Measurements from ENCODE around the gene FAM72D.
"Not testable (repeated sequence)": the region's sequence is repeated elsewhere in the genome, so short reads cannot be mapped to it uniquely, and the experiment has no call there.

FAM72D gene

DNA sequence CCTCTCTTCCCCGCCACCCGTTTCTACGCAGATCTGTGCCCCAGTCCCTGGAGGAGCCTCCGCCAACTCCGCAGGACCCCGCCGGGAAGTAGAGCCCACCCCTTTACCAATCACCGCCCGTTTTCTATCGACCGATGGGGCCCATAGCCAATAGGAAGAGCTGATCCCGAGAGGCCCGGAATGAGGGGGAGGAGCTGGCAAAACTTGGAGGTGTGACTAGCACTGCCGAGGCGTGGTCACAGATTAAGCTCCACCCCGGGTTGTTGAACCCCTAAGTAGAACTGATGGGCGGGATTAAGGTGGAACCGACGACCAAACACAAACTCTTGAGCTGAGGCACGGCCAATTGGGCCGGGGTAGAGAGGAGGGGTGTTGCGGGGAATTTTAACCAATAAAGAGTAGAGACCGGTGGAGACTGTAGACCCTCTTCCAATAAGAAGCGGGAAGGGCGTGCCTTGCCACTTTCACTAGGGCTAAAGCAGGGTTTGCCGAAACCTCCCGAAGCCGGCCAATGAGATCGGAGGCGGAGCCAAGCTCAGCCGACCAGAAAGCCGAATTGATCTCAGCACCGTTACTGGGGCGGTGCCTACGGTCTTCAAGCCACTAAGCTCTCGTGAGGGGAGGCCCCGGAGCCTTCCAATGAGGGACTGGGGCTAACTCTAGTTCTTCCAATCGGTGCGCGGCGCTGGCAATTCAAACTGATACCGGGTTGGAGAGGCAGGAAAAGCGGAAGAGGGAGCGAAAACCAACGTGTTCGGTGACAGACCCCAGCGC is at the start of gene FAM72D, which contains the start of gene SRGAP2B:
Gene FAM72D (plus strand): TSS at position 691 of the 774 bp plus-strand sequence. CDS start 874 bp downstream, outside the sequence.
Gene SRGAP2B (minus strand): TSS at position 45 of the 774 bp plus-strand sequence. CDS start 2,427 bp downstream, outside the sequence.
- DNase-seq = not testable (repeated sequence)

DNA sequence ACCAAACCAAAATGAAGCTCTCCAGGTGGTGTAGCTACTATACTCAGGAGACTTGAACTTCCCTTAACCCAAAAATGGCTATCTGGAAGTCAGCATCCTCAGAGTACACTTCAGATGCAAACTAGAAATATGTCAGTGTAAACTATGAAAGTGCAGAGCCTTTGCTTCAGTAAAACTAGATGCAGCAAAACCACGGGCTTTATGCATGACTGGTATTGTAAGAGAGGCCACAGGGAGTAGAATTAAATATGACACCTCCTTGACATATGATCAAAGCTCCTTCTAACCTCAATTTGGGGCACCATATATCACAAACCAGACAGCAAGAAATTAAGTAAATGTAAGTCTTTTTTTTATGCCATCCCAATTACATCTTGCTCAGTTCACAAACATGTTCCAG is 48.2 kb upstream of the FAM72D start:
- not testable (repeated sequence) for DNase-seq

- DNase-seq = not testable (repeated sequence)
These were observed 47.5 kb upstream of the FAM72D start for GRCh38 chr1:145048181-145048856.

GRCh38 chr1:145052019-145052776 is 43.6 kb upstream of the FAM72D start:
- DNase-seq = not testable (repeated sequence)

DNA sequence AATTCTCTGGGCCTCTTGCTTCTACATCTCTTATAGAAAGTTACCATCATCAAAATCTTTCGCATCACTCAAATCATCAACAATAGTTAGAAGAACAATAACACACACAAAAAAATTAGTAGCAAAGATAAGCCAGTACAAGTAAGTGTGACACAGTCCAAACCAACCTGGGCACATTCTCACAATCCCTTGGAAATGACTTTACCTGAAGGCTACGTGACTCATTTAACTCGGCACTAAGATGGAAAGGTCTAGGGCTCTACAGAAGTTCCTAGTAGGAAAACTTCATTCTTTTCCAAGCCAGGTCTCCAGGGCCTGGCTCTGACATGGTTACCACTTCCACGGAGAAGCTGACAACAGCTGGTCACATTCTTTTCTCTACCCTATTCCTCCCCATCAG is 42.3 kb upstream of the FAM72D start:
- DNase-seq = not testable (repeated sequence)

DNA sequence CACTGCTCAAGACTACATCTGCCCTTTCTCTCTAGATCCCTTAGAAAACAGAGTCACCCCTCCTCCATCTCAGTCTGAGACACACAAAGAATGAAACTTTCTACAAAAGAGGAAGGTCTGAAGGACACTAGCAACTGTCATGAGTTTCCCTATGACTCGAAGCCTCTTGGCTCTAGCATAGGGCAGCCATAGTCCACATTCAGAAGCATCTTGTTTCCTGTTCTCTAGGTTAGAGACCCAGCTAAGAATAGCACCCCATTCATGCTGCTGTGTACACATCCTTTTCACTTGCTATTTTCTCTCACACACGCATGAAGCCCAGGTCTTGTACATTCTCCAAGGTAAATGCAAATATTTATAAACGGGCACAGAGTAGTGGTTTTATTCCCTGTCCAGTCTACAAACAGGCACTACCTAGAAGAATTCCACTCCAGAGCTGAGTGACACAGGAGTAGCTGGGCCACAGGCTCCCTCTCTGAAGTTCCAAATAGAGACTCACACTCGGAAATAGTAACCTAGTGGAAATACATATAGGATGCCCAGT is 40.5 kb upstream of the FAM72D start:
- not testable (repeated sequence) for DNase-seq

DNA sequence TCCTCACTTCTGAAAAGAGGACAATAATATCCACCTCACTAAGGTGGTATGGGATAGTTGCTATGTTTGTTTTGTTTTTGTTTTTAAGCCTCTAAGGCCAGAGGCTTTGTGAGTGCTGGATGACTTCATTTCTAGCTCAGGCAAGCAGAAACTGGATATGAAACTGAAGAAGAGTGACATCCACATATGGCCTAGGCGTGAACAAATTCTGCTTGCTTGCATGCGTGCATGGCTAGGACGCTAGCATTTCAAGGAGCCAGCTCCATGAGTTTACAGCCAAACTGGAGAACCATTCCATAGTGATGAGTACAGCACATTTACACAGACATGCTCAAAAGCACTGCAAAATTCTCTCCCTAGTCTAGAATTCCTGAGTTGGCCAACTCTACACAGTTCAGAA is 37.6 kb upstream of the FAM72D start:
- DNase-seq = not testable (repeated sequence)

GRCh38 chr1:145063285-145063684 is 32.5 kb upstream of the FAM72D start:
- not testable (repeated sequence) for DNase-seq

- DNase-seq = not testable (repeated sequence)
These were observed 31.7 kb upstream of the FAM72D start for GRCh38 chr1:145063941-145064648.

DNA sequence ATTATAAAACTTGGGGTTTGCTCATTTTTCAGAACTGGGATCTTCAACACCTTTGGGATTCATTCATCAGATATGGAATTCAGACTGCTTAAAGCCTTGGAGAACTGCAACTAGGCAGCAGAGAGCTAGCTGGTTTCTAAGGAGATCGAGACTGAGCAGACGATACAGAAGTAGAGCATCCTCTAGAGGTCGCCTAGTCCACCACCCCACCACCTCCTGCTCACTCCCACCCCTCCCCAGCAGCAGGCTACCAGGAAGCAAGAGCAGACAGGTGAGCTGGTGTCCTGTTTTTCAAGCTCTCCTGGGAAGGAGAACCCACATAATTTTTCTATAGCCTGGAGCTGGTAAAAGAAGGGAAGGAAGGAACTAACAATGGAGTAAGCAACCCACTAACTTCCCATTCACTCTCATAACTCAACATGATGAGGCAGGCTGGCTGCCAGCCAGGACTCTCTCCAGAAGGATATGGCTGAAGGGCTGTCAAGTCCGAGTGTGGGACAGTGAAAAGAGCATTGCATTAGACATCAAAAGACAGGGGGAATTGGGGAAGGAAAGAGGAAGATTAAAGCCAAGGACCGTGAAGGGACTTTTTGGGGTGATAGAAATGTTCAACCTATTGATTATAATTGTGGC is 30.5 kb upstream of the FAM72D start:
- not testable (repeated sequence) for DNase-seq

DNA sequence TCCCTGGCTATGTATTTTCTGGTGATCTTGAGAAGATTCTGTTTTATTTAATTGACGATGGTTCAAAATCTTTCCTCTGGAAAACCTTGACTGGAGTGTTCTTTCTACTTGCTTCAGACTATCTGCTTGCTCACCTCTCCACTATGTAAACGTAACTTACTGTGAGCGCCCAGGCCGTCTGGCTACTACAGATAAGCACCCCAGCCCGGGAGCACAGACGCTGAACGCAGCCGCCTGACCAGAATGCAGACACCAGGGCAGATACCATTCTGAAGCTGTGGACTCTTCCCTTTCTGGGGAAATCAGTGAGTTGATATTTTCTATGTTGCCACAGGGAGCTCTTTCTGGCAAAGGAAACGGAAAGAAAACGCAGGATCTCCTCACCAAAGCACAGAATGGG is 29.3 kb upstream of the FAM72D start:
- DNase-seq = not testable (repeated sequence)

DNA sequence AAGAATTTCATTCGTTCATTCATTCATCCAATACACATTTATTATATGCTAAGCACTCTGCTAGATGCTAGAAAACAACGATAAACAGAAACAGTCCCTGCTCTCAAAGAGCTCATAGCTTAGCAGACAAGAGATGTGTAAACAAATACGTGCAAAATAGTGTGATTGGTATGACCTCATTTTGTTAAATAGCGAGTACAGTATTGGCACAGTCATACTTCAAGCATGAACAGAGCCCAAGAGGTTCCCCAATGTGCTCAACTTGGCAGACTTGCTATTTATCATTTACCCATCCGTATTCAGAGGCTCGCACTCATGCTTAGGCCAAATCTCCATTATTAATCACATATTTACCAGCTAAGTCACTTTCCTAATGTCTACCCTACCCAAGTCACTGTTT is 24.2 kb upstream of the FAM72D start:
- not testable (repeated sequence) for DNase-seq

DNA sequence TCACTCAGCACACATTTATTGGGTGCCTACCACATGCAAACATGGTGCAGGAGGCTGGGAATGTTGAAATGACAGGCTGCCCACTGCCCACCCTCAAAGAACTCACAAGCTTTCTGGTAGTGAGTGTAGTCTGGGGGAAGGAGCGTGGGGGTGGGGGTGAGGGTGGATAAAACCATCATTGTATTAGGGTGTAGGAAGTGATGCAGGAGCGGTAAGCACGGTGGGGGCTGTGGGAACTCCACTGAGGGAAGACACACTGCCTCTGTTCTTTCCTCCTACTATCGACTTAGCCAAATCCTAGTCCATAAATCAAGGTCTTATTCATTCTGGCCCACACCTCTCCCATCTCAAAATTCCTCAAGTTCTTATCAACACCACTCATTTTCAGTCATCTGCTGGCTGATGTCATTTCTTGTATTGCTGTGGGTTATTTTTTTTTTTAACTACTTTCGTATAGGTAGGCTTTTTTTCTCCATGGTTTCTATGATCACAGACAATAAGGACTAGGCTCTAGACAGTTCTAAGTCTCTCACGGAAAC is 21.7 kb upstream of the FAM72D start:
- DNase-seq = not testable (repeated sequence)

DNA sequence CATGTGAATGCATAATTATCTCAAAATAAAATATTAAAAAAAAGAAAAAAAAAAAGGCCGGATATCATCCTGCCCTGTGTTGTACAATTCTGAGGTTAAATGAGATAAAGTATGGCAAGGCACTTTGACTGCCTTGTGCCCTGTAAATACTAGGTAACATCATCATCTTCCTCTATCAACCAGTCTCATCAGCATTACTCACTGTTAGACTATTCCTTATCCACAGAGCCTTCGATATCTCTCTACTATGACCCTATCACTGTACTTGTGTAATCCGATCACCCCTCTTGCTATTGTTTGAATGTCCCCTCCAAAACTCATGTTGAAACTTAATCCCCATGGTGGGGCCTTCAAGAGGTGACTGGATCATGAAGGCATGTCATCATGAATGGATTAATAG is 18.9 kb upstream of the FAM72D start:
- not testable (repeated sequence) for DNase-seq

DNA sequence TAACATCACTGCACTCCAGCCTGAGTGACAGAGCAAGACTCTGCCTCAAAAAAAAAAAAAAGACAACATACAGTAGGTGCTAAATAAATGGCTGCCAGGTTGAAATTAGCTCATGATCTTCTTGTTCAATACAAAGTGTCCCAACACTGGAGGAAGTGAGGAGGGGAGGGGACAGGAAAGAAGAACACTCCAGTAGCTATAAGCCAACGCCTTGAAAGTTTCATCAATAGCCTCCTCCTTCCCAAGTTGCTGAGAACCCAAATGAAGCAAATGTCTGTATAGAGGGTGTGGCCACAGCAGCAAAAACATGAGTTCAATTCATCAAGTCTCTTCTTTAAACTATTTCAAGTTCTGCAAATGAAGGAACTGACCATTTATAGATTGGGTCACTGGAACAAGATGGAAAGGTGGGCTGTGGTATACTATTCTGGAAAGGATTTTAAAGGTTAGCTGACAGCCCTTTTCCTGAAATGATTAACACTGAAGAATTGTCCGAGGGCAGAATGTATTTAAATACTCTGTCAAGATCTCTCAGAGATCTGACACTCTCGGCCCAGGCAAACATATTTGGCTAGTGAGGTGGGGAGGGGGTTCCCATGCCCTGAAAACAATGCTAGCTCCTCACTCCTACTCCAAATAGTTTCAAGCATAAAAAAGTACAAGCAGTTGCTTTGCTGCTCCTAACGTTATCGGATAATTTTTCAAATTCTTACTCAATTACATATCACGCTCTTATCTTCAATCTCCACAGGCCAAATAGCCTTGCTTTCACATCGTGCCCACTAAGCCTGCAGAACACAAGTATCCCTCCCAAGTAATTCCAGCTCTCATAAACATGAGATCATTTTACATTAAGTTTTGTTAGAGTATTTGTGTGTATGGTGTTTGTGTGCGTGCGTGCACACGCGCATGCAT is 17.6 kb upstream of the FAM72D start:
- DNase-seq = not testable (repeated sequence)

GRCh38 chr1:145078787-145079370 is 16.9 kb upstream of the FAM72D start:
- not testable (repeated sequence) for DNase-seq

DNA sequence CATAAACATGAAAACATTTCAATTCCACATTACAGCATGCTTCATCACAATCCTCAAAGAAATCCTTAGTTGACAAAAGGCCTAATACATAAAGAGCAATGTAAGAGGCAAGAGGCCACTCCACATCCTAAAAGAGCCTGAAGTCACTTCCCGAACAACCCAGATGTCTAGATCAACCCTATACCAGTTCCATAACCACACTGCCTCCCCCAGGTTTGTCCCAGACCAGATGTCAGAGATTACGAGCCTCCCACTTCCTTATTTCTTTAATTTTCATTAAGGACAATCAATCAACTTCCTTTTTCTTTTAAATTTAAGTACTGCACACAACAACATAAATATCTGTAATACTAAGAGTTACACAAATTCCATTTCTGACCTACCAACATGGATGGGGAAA is 16.0 kb upstream of the FAM72D start:
- DNase-seq = not testable (repeated sequence)

GRCh38 chr1:145080193-145080592 is 15.6 kb upstream of the FAM72D start:
- not testable (repeated sequence) for DNase-seq

- not testable (repeated sequence) for DNase-seq
These were observed 13.1 kb upstream of the FAM72D start for GRCh38 chr1:145082483-145083255.

All from fibroblast of skin of right quadriceps (primary cell).